CD4-positive, alpha-beta T cell (primary cell): ENCODE data around the gene CCDC60. TPM values are rescaled to one million over a fixed set of nuclear protein-coding genes. Genes with fewer than 3 reads are reported as not detected.

ENCODE experiments used
- ATAC-seq: fragments of 200-7000 bp; cut with Tn5 transposase; one replicate; pipeline ENCODE4 v1.10.0; 2022; ENCODE audit warnings: mild to moderate bottlenecking; ENCODE audit not compliant: poor library complexity
- CTCF ChIA-PET: fragments of 350-600 bp; sonication (Branson Sonifier 250); formaldehyde crosslinking; loops from one replicate; lab custom pipeline; 2021; ENCODE audit warnings: antibody characterized with exemption, inconsistent platforms; lab: Charles Lee
- POLR2A ChIA-PET: fragments of 350-600 bp; sonication (Branson Sonifier 250); formaldehyde crosslinking; loops from one replicate; lab custom pipeline; 2021; ENCODE audit warnings: antibody characterized with exemption, inconsistent platforms; lab: Charles Lee
- DNase-seq, 14 experiments: peaks; one replicate each; pipeline ENCODE4 v3.0.0-alpha.2; 2013 to 2020; ENCODE audit warnings: mixed read lengths in 2 of 14
- H3K27ac ChIP-seq, 2 donors: one replicate each; pipeline versions ENCODE4 v1.5.1 to v1.7.0; 2013; ENCODE audit warnings: low read length in 2 of 2, low read depth in 1 of 2, mild to moderate bottlenecking in 1 of 2
- H3K27me3 ChIP-seq, 2 experiments: 1 replicate in 1 of 2; 2 replicates in 1 of 2; pipeline versions ENCODE4 v1.6.1 to v1.7.0; 2013; ENCODE audit warnings: low read length in 2 of 2, control low read depth in 1 of 2, mild to moderate bottlenecking in 1 of 2, moderate library complexity in 1 of 2; ENCODE audit not compliant: insufficient read depth in 2 of 2, control insufficient read depth in 1 of 2
- H3K36me3 ChIP-seq: one replicate; pipeline ENCODE4 v1.6.1; 2013; ENCODE audit warnings: low read length, control low read depth; ENCODE audit not compliant: insufficient read depth
- H3K4me1 ChIP-seq: one replicate; pipeline ENCODE4 v1.6.1; 2013; ENCODE audit warnings: low read length, control low read depth; ENCODE audit not compliant: insufficient read depth
- H3K4me3 ChIP-seq: one replicate; pipeline ENCODE4 v1.5.1; 2013; ENCODE audit warnings: mild to moderate bottlenecking, low read length, moderate library complexity
- H3K9me3 ChIP-seq, 2 experiments: 1 replicate in 1 of 2; 2 replicates in 1 of 2; pipeline versions ENCODE4 v1.6.1 to v1.7.0; 2013; ENCODE audit warnings: low read length in 2 of 2, mild to moderate bottlenecking in 2 of 2, control low read depth in 1 of 2, moderate library complexity in 1 of 2; ENCODE audit not compliant: control insufficient read depth in 1 of 2, insufficient read depth in 1 of 2
- H3K27ac Mint-ChIP-seq: one replicate; pipeline ENCODE4 v1.8.0; 2020; ENCODE audit warnings: mixed read lengths
- H3K27me3 Mint-ChIP-seq: one replicate; pipeline ENCODE4 v1.8.0; 2021; ENCODE audit warnings: mixed read lengths
- H3K36me3 Mint-ChIP-seq: one replicate; pipeline ENCODE4 v1.8.0; 2021; ENCODE audit warnings: low read depth, mixed read lengths
- H3K4me1 Mint-ChIP-seq: one replicate; pipeline ENCODE4 v1.8.0; 2021; ENCODE audit warnings: low read depth, mixed read lengths
- H3K4me3 Mint-ChIP-seq: one replicate; pipeline ENCODE4 v1.8.0; 2020; ENCODE audit warnings: mild to moderate bottlenecking, mixed read lengths
- H3K9me3 Mint-ChIP-seq: one replicate; pipeline ENCODE4 v1.8.0; 2020; ENCODE audit warnings: mixed read lengths
- intact Hi-C, 2 experiments: fragments of 100-400 bp; cut with DNase I in 1 of 2; cut with micrococcal nuclease in 1 of 2; formaldehyde crosslinking; loops; one replicate each; pipeline versions ENCODE4 v1.15.1 to v1.9.0; 2023 to 2025; cut with DNase I, micrococcal nuclease
- total RNA-seq, 174 experiments: library from RNA in 2 of 174; stranded (reverse) in 2 of 174; gene quantifications; one replicate each; pipeline ENCODE4 v1.2.3 and lab custom pipeline; 2021 to 2026
- TF ChIP-seq, protein P1 (sequence below): fragments of 200-600 bp; IDR thresholded peaks from one replicate; pipeline ENCODE4 v1.8.0; 2022; ENCODE audit warnings: antibody characterized with exemption, mild to moderate bottlenecking

Gene CCDC60
- total RNA-seq, 2 experiments from 2014 or later = not detected

DNA sequence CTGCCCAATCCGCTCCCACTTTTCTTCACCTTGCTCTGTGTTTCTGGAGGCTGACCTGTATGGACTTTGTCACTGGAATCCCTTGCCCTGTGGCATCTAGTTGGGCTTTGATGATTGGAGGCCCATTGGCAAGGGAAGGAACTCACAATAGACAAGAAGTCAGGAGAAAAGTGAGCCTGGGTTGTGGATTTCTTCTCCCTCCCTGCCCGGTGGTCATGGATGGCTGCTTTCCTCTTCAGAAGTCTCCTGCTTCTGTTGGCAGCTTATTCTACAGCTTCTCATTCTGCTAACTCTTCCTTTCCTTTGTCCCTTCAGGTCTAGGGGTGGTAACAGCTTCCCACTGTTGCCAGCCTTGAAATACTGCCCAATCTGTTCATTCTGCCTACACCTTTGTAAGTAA lies 13.9 kb upstream of the CCDC60 start:
- POLR2A ChIA-PET = no interaction called here
- CTCF ChIA-PET = no interaction called here
- H3K36me3 Mint-ChIP-seq = no peaks in the 10 kb centered on the region
- H3K36me3 ChIP-seq = no peaks in the 10 kb centered on the region
- DNase-seq (no peak), ATAC-seq (no peak)
- H3K27ac Mint-ChIP-seq = no peak overlapping the region
- no peaks in the 10 kb centered on the region for H3K4me1 Mint-ChIP-seq
- intact Hi-C loops = no loop called here
- H3K4me3 Mint-ChIP-seq = no peak overlapping the region
- no peaks in the 10 kb centered on the region for H3K9me3 ChIP-seq
- TF ChIP-seq, protein P1, sequence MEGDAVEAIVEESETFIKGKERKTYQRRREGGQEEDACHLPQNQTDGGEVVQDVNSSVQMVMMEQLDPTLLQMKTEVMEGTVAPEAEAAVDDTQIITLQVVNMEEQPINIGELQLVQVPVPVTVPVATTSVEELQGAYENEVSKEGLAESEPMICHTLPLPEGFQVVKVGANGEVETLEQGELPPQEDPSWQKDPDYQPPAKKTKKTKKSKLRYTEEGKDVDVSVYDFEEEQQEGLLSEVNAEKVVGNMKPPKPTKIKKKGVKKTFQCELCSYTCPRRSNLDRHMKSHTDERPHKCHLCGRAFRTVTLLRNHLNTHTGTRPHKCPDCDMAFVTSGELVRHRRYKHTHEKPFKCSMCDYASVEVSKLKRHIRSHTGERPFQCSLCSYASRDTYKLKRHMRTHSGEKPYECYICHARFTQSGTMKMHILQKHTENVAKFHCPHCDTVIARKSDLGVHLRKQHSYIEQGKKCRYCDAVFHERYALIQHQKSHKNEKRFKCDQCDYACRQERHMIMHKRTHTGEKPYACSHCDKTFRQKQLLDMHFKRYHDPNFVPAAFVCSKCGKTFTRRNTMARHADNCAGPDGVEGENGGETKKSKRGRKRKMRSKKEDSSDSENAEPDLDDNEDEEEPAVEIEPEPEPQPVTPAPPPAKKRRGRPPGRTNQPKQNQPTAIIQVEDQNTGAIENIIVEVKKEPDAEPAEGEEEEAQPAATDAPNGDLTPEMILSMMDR = no peak
- no peak overlapping the region for H3K4me3 ChIP-seq
- H3K27ac ChIP-seq = no peak overlapping the region
- no peaks in the 10 kb centered on the region for H3K4me1 ChIP-seq
- H3K9me3 Mint-ChIP-seq = peaks cover under 1% of the 10 kb centered on the region
- H3K27me3 Mint-ChIP-seq = peaks cover 17% of the 10 kb centered on the region
- peaks cover 0 to 9% of the 10 kb centered on the region in 2 experiments for H3K27me3 ChIP-seq

DNA sequence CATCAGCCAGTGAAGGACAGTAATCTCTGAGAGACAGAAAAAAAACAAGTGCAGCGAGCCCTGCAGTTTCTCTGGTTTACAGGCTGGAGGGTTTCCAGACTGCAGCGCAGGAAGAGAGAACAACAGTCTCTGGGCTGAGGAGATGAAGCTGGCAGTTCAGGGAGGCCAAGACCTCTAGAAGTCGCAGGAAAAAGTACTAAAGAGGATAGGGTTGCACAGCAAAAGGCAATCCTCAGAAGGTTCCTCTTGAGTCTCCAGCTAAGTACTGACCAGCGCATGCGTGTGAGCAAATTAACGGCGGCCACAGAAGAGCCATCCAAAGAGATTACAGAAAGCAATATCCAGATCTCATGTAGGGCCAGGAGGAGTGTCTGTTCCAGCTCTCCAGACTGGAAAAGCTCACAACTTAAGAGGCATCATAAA lies 12.2 kb upstream of the CCDC60 start:
- Mint-ChIP-seq H3K9me3 (no peaks in the 10 kb centered on the region), H3K4me1 (no peaks in the 10 kb centered on the region), H3K27ac (no peak overlapping the region), H3K27me3 (peaks cover 16% of the 10 kb centered on the region), H3K36me3 (no peaks in the 10 kb centered on the region), H3K4me3 (no peak overlapping the region)
- Histone ChIP-seq H3K36me3 (no peaks in the 10 kb centered on the region), H3K4me1 (no peaks in the 10 kb centered on the region), H3K9me3 (no peaks in the 10 kb centered on the region), H3K27ac (no peak overlapping the region), H3K27me3 (peaks cover 0 to 9% of the 10 kb centered on the region in 2 experiments), H3K4me3 (no peak overlapping the region)
- CTCF ChIA-PET = no interaction called here
- TF ChIP-seq, protein P1 = no peak
- POLR2A ChIA-PET = no interaction called here
- ATAC-seq = no peak
- intact Hi-C loops = no loop called here
- no peak for DNase-seq

DNA sequence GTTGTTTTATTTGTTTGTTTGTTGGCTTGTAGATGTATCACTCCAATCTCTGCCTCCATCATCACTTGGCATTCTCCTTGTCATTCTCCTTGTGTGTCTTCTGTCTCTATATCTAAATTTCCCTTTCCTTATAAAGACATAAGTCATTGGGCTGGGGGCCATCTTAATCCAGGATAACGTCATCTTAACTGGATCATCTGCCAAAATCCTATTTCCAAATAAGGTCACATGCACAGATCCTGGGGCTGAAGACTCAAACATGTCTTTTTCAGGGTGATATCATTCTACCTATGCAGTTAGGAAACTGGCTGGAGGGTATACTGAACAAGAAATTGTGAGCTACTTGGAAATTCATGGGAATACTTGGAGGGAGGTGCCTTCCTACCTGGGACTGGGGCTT lies 8.7 kb upstream of the CCDC60 start:
- DNase-seq = no peak
- Histone ChIP-seq H3K9me3 (no peaks in the 10 kb centered on the region), H3K27me3 (peaks cover 0 to 2% of the 10 kb centered on the region in 2 experiments), H3K4me3 (no peak overlapping the region), H3K27ac (no peak overlapping the region), H3K36me3 (no peaks in the 10 kb centered on the region), H3K4me1 (no peaks in the 10 kb centered on the region)
- ATAC-seq = no peak
- Mint-ChIP-seq H3K36me3 (no peaks in the 10 kb centered on the region), H3K4me3 (no peak overlapping the region), H3K27ac (no peak overlapping the region), H3K27me3 (peaks cover 9% of the 10 kb centered on the region), H3K9me3 (peaks cover 2% of the 10 kb centered on the region), H3K4me1 (no peaks in the 10 kb centered on the region)
- ChIA-PET CTCF (no interaction called here), POLR2A (interaction anchor here (1.0 kb wide), 1 partner anchor 9 kb away, joined by 3 read pairs; no protein-coding TSS in a partner anchor)
- intact Hi-C loops = no loop called here
- TF ChIP-seq, protein P1 = no peak
